ENCODE results near the gene POLD2.
A peak's percentile ranks its signal among the peaks of the same experiment; 100 is the strongest.

The POLD2 gene

GRCh38 chr7:44079331-44080021 is 43.9 kb downstream of the POLD2 start:
- no peak for DNase-seq

- no peak for DNase-seq
These were observed 44.8 kb downstream of the POLD2 start for GRCh38 chr7:44078521-44078920.

- no peak for DNase-seq
These were observed 45.7 kb downstream of the POLD2 start for GRCh38 chr7:44077681-44078091.

- no peak for DNase-seq
These were observed 46.3 kb downstream of the POLD2 start for GRCh38 chr7:44077061-44077460.

GRCh38 chr7:44076101-44076895 is 47.0 kb downstream of the POLD2 start:
- no peak for DNase-seq

GRCh38 chr7:44075296-44076075 is 47.9 kb downstream of the POLD2 start:
- no peak for DNase-seq

GRCh38 chr7:44074349-44074695 is 49.0 kb downstream of the POLD2 start:
- DNase-seq = no peak

GRCh38 chr7:44073664-44074348 is 49.5 kb downstream of the POLD2 start:
- no peak for DNase-seq

GRCh38 chr7:44072364-44073231 is 50.8 kb downstream of the POLD2 start:
- DNase-seq = peak; percentile 16

GRCh38 chr7:44071726-44072363 is 51.5 kb downstream of the POLD2 start:
- no peak for DNase-seq

GRCh38 chr7:44068054-44068453 is 55.3 kb downstream of the POLD2 start:
- peak; percentile 59 for DNase-seq

- DNase-seq = peak; percentile 24
These were observed 56.0 kb downstream of the POLD2 start for GRCh38 chr7:44067064-44067951.

GRCh38 chr7:44066494-44067063 is 56.8 kb downstream of the POLD2 start:
- no peak for DNase-seq

GRCh38 chr7:44066111-44066460 is 57.3 kb downstream of the POLD2 start:
- DNase-seq = no peak

- DNase-seq = peak; percentile 13
These were observed 57.8 kb downstream of the POLD2 start, which contains the start of gene PGAM2 for GRCh38 chr7:44065431-44066110. PGAM2 (minus strand) TSS chr7:44065567; CDS start chr7:44065529, 38 bp downstream.

- DNase-seq = no peak
These were observed 58.4 kb downstream of the POLD2 start for GRCh38 chr7:44064791-44065430.
